ENCODE data around the gene NFKBIZ.

DNA sequence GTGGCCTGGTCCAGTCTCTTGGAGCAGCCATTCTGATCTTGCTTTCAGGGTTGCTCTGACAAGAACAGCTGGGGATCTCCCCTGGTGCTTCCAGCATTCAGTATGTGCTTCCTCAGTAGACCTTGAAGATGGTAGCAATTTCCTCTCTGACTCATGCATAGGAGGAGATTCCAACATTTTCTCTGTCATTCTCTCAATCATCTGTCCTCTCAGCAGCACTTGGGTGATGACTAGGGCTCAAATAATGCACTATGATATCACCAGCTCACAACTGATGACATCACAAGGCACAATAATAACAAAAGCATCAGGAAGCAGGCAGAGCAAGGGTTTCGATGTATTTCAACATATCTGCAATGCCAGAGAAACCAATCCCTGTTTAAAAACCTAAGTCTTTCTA is 52.7 kb downstream of the NFKBIZ start:
- TF ChIP-seq, protein P1, sequence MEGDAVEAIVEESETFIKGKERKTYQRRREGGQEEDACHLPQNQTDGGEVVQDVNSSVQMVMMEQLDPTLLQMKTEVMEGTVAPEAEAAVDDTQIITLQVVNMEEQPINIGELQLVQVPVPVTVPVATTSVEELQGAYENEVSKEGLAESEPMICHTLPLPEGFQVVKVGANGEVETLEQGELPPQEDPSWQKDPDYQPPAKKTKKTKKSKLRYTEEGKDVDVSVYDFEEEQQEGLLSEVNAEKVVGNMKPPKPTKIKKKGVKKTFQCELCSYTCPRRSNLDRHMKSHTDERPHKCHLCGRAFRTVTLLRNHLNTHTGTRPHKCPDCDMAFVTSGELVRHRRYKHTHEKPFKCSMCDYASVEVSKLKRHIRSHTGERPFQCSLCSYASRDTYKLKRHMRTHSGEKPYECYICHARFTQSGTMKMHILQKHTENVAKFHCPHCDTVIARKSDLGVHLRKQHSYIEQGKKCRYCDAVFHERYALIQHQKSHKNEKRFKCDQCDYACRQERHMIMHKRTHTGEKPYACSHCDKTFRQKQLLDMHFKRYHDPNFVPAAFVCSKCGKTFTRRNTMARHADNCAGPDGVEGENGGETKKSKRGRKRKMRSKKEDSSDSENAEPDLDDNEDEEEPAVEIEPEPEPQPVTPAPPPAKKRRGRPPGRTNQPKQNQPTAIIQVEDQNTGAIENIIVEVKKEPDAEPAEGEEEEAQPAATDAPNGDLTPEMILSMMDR (IDR thresholded peaks at IDR 0.05; ENCODE audit: low read depth, low read length): no peak
- no peak for TF ChIP-seq EZH2phosphoT487 (IDR thresholded peaks at IDR 0.05; ENCODE audit: low read depth)
